Activated CD8-positive, alpha-beta memory T cell treated with anti-CD3 and anti-CD28 coated beads, Interleukin-2, amount 50 U/mL, for 4 hours (primary cell): ENCODE data around the gene IQCN.

Source experiments
- DNase-seq: peaks from one replicate; pipeline ENCODE4 v3.0.0-alpha.2; 2020

IQCN gene, protein sequence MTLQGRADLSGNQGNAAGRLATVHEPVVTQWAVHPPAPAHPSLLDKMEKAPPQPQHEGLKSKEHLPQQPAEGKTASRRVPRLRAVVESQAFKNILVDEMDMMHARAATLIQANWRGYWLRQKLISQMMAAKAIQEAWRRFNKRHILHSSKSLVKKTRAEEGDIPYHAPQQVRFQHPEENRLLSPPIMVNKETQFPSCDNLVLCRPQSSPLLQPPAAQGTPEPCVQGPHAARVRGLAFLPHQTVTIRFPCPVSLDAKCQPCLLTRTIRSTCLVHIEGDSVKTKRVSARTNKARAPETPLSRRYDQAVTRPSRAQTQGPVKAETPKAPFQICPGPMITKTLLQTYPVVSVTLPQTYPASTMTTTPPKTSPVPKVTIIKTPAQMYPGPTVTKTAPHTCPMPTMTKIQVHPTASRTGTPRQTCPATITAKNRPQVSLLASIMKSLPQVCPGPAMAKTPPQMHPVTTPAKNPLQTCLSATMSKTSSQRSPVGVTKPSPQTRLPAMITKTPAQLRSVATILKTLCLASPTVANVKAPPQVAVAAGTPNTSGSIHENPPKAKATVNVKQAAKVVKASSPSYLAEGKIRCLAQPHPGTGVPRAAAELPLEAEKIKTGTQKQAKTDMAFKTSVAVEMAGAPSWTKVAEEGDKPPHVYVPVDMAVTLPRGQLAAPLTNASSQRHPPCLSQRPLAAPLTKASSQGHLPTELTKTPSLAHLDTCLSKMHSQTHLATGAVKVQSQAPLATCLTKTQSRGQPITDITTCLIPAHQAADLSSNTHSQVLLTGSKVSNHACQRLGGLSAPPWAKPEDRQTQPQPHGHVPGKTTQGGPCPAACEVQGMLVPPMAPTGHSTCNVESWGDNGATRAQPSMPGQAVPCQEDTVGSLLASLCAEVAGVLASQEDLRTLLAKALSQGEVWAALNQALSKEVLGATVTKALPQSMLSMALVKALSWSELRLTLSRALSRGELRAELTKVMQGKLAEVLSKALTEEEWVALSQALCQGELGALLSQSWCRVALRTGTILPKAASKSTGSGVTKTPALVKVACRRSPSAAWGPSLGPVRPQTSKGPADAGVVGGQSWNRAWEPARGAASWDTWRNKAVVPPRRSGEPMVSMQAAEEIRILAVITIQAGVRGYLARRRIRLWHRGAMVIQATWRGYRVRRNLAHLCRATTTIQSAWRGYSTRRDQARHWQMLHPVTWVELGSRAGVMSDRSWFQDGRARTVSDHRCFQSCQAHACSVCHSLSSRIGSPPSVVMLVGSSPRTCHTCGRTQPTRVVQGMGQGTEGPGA (N-terminal part only)

DNA sequence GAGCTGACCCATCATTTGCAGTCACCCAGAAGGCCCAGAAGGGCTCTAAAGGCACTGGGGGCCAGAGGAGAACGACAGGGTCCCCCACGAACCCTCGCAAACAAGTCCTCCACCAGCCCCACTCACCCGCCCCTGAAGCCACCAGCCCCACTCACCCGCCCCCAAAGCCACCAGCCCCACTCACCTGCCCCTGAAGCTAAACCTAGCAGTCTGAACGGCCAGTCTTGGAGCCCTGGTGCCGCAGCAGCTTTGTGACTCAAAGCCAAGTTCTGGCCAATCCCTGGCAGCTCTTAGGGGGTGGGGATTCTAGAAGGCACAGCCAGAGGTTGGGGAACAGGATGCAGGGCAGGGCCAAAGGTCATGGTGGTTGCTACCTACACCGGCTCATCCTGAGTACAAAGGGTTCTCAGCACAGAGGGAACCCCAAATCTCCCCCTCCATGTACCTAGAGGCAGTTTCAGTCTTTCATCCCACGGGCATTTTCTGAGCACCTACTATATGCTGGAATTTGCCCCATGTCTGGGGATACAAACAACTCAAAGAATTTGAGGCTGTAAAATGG lies at the start of gene IQCN:
Gene IQCN, minus strand, starts transcription at position 234 of the 562 bp plus-strand sequence. CDS start 4,974 bp downstream, outside the sequence.
- DNase-seq = no peak

DNA sequence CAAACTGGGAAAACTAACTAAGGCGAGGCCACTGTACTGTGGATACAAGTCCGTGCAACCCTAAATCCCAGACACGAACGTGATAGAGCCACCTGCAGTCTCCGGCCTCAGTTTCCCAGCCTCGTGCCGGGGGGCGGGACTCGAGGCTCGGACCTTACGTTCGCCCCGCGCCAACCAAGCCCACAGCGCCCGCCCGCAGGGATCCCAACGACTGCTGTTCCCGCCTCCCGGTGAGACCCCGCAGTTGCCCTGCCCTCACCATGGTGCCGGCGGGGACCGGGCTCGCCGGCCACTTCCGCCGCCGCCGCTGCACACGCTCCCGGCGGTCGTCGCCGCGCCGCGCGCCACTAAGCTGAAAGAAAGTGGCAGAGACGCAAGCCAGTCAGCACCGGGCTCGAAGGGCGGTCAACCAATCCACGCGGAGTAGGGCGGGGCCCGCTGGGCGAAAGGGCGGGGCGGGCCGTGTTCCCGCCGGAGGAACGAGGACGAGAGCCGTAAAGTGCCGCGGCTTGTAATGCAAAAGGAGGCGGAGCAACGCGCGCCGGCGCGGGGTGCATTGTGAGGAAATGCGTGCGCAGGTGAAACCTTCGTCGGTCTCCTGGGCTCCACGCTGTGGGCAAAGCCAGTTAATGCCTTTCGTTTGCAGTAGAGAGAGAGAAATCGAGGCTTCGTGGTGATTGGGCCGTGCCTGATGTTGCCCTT lies 48.7 kb upstream of the IQCN start, which contains the start of gene LSM4:
Gene LSM4, minus strand, starts transcription at position 318 of the 702 bp plus-strand sequence. Its CDS starts 56 bp downstream, at position 262.
- peak; percentile 99 for DNase-seq

DNA sequence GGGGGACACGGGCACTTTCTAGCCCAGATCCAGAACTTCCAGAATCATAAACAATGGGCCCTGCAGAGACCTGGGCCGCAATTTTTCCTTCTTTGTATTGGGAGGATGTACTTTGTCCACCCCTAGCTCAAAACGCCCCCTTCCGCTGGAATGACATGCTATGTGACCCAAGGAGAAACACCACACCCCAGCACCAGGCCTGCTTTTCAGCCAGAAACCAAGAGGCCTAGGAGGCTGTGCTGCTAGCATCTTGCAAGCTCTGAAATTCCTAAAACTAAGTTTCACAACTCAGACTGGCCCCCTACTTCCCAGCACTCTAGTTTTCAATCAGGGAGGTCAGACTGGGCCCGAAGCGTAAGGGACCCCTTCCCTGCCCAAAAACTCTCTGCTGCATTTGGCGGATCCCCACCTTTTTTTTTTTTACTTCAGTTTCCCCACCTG lies 48.1 kb upstream of the IQCN start:
- DNase-seq = no peak

DNA sequence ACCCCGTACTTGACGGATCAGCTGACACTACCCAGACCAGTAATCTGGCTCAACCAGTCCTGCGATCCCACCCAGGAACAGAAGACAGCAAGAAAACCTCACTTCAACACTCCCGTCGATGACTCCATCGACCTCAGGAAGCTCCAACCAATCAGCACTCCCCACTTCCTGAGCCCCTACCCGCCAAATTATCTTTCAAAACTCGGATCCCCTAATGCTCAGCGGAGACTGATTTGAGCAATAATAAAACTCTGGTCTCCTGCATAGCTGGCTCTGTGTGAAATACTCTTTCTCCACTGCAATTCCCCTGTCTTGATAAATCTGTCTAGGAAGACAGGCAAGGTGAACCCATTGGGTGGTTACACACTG lies 47.5 kb upstream of the IQCN start:
- no peak for DNase-seq

DNA sequence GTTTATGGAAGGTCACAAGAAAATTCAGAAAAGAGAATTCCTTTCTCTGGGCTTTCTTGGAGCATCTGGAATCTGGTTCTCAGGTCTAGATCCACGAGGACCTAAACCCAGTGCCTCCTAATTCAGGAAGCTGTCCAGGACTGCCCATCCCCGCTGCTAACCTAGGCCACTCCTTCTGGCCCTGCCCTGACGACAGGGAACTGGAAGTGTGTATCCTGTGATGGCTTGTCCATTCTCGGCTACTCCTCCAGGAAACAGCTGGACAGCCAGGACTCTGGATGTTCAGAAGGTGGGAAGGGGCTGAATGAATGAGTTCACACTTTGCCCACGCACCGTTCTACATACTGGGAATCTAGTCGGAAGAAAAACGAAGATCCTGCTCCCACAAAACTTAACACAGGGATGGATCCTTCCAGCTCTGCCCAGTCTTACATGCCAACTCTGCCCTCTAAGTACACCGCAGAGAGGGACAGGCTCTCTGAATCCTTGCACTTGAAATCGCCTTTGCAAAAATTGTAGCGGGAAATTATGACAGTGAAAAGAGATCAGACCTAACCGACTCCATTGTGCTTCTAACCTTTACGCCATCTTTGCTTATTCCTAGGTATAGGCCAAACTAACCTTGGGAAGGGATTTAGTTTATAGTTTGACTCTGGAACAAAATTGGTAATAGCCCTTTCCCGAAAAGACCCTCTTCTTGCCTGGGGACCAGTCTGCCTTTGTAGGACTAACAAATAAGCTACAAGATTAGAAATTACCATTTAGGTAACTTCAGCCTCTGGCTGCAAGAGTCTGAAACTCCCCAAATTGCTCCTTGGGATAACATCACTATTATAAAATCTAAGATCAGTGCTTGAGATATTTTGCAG lies 46.8 kb upstream of the IQCN start:
- no peak for DNase-seq

DNA sequence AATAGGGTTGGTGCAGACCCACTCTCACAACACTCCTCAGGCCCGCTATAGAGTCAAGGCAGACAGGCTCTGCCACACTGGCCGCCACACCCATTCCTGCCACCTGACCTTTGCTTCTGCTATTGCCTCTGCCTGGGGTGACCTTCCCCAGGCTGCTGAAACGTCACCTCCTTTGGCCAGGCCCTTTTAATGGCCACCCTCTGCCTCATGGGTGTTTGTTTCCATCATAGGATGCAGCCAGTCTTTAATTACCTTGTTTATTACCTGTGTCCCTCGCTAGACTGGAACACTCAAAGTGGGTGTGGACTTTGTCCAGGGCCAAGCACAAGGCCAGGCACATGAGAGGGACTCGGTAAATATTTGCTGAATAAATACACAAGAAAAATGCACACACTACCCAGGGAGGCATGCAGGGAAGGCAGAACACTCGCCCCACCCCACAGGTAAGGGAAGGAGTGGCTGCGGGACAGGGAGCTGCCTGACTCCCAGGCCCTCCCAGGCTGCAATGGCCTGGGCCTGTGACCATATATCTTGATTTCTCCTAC lies 45.4 kb upstream of the IQCN start:
- DNase-seq = no peak

DNA sequence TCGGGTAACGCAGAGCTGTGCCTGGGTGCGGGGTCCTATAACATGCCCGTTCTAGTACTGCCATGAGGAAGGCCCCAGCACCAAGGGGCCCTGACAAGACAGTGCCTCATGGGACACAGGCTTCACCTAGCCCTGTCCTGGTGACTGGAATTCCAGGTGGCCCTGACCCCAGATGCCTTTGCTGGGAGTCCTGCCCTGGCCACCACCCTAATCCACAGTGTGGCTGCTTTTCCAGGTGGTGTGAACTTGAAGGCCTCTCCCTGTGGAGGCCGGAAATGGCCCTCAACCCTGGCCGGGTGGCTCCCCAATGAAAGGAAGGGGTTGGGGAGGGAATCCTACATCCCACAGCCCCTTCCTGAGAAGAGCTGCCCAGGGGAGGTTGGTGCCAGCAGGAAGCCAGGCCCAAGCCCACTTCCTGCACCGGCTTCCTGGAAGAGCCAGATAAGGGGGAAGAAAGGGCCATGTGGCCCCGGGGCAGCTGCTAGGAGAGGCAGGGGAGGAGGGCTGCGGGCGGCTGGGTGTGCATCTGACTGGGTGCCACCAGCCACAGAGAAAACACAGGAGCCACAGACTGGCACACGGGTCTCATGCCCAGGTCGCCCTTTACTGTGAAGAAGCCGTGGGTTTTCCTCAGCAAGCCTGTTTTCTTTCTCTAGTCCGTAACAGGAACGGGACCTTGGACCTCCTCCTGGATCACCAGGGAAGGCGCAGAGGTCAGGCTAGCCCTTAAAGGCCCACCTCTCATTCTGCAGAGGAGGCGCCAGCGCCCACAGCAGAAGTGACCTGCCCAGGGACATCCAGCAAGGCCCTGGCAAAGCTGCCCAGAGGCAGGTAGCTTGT lies 43.9 kb upstream of the IQCN start:
- peak; percentile 54 for DNase-seq

DNA sequence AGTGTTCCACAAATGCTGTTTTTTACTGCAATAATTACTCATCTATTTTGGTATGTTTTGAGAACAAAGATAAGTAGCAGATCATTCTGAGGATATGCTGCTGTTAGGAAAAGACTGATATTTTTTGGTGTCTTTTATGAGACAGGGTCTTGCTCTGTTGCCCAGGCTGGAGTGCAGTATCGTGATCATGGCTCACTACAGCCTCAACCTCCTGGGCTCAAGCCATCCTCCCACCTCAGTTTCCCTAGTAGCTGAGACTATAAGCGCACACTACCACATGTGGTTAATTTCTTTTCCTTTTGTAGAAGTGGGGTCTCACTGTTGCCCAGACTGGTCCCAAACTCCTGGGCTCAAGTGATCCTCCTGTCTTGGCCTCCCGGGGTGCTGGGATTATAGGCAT lies 39.1 kb upstream of the IQCN start:
- DNase-seq = no peak

DNA sequence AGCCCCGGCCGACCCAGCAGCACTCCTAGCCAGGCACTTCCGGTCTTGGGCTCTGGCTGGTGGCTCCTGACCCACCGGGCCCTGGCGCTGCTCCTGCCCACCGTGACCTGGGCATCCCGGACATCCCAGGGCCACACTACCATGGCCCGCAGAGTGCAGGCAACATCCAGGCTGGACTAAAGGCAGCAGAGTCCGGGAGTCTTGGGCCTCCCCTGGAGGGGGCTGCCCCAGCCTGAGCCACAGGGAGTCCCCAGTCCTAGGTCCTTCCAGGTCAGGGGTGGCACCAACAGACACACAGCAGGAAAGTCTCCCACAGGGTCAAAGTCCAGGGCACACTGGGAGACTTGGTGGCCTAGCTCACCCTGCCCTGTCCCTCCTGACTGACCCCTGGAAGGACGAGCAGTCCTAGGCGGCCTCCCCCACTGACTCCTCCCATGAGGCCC lies 37.9 kb upstream of the IQCN start:
- no peak for DNase-seq

DNA sequence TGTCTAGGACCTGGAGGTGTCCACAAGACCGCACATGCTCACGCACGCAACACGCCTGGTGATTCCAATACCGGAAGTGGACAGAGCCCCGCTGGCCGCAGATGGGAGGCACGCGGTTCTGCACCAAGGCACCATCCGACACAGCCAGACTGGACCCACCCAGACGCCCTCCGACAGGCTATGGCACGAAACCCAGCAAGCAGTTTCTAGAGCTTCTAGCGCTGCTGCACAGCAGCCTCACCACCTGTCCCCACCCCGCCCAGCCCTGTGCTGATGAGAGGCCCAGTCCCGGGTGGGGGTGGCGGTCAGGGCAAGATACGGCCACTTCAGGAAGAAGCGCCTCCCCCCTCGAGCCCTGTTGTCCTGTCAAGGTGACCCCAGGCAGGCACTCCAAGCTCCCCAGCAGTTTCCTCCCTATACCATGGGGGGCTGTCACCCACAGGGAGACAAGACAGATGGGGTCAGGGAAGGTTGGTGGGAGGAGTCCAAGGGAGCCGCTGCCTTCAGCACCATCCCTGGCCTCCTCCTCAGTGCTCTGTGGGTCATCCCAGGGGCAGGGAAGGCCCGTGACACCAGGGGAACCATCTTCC lies 37.3 kb upstream of the IQCN start:
- DNase-seq = no peak

DNA sequence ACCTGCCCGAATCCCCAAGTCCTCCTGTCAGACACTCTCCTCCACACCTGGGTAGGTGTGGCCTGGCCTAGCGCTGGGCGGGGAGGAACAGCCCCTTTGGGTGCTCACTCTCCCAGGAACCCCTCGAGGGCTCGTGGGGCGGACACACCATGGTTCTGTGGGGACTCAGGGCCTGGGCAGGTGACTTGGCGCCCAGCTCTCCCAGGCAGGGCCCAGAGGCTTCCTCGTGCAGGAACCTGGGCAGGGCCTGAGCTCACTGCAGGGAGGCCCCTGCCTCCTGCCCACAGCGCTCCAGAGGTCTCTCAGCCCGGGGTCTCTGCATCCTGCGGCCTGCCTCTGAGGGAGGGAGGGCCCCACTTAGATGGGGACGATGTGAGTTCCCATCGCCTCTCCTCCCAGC lies 36.7 kb upstream of the IQCN start:
- no peak for DNase-seq

DNA sequence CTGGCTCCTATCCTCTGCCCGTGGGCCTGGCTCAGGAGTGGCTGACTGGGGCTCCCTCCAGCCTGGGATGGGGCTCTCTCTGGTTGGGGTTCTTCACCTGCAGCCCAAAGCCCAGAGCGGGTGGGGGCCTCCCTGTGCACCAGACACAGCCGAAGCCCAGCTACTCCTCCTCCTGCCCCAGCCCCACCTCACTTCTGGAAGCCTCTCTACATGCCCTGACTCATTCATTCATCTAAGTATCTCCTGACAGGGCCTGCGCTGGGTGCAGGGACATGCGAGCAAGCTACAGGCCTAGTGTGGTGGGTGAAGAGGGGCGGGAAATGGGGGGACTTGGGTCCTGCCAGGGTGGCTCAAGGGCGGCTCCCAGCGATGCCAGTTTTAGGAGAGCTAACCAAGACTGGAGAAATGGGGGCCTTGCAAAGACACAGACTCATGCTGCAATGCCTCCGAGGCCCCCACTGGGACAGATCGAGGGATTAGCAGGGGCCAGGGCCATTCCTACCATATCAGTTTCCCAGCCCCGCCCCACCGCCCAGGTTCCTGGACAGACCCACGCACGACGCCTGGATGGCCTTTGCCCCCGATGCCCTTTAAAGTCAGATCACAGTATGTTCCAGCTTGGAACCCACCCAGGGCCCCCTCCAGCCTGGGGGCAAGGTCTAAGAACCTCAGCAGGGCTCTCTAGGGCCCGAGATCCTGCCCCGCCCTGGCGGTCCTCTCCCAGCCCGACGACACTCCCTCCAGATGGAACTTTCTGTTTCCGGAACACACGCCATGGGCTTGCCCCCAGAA lies 36.1 kb upstream of the IQCN start:
- DNase-seq = no peak

DNA sequence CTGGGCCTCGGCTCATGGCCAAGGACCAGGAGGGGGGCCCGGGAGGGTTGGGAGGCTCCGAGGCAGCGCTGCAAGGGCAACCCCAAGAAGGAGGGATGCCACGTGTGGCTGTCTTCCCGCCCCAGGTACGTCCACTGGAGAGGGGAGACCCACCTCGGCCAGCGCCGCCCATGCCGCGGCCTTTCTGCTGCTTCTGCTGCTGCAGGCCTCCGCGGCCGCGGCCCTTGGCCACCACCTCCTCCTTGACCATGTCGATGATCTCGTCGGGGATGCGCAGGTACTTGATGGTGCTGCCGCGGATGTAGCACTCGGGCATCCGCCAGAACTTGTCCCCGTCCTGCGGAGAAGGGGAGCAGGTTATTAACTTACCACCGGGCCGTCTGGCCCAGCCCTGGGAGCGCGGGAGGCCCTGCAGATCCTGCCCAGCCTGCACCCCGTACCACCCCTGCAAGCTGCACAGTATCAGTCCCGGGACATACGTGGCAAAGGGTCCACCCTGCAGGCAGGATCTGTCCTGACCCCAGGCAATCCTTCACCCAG lies 35.3 kb upstream of the IQCN start:
- no peak for DNase-seq

DNA sequence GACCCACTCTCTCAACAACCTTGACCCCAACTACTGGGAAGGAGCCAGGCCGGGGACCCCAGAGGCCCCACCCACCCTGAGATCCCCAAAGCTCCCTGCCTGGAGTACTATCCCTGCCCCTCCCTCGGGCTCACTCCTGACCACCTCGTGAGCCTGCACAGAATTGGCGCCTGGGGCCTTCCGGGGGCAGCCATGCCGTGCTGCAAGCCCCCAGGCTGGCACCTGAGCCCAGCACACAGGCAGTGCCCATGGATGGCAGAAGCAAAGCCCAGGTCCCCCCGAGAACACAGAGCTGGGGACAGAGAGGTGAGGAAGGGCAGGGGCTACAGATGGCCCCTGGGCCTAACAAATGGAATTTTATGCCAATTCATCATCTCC lies 34.7 kb upstream of the IQCN start:
- no peak for DNase-seq

DNA sequence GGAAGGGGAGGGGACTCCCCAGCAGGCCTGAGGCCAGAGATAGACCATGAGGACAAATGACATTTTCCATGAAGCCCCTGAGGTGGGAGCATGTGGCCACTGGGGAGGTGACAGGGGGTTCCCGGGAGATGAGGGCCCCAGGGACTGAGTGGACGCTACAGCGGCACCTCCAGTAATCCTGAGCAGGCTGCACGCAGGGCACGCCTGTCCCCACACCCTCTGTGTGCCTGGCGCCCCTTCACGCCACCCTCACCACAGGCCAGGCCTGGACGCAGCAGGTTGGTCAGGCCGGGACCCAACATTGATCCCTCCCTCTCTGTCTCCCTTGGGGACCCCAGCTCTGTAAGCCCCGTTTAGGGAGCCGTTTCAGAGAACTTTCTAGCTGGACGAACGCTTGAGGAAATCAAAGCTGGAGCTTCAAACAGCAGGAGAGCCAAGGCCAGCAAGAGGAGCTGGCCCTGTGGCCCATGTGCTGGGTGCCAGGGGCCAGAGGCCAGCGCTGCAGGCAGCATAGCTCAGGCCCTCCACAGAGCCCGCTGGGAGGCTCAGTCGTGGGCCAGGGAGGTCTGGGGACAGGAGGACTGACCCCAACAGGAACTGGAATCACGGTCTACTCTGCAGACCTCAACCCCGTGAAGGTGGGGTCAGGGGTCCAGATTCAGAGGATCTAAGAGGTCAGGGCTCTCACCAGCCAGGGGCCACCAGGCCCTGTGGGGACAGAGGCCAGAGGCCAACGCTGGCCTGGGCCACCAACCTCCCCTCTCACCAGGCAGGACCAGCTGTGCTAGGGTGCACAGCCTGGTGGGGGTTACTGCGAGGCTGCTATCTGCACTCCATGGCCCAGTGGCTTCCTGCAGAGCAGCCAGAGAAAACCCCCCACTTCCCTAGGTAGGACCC lies 34.0 kb upstream of the IQCN start:
- no peak for DNase-seq

DNA sequence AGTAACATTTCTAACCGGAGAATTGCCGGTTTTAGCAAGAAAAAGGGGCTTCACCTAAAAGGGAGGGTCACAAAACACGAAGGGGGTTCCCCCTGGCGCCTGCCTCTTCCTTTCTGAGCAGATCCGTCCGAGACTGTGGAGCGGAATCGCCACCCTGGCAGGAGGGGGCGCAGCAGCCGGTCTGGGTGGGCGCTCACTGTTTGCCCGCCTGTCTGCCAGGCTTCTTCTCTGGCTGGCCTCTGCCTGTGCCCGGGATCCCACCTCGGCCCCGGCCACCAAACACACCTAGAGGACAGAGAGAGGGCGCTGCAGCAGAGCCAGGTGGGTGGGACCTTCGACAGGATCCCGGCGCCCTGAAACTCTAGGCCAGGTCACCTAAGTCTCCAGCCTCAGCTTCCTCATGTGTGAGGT lies 33.0 kb upstream of the IQCN start:
- no peak for DNase-seq

DNA sequence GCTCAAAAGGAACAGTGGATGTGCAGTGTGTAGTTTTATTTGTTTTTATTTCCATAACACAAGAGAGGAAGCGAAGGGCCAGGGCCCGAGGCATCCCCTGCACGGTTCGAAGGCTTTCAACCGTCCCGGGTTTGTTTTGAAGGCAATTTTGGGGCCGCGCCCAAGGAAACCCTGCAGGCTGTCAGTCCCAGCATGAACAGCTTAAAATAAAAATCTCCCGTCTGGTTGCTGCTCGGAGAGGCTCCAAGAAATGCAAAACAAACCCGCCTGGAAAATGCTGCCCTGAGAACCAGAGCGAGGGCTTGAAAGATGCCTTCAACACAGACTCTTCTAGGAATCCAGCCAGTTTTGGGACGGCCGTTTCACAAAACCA lies 32.6 kb upstream of the IQCN start:
- DNase-seq = no peak
